Neutrophil (primary cell): ENCODE data around the gene NYAP1.

Source experiments
- H3K27ac ChIP-seq: fragments of 200-600 bp; sonication (generic); 2 replicates; pipeline ENCODE4 v1.5.1; 2016; ENCODE audit warnings: mild to moderate bottlenecking, moderate library complexity
- H3K27me3 ChIP-seq: fragments of 200-600 bp; sonication (generic); 2 replicates; pipeline ENCODE4 v1.6.0; 2016; ENCODE audit warnings: mild to moderate bottlenecking
- H3K36me3 ChIP-seq: fragments of 200-600 bp; sonication (generic); 2 replicates; pipeline ENCODE4 v1.5.1; 2017
- H3K4me1 ChIP-seq, 2 experiments: fragments of 200-600 bp in 1 of 2; sonication (generic) in 1 of 2; 1 replicate in 1 of 2; 2 replicates in 1 of 2; pipeline versions ENCODE4 v1.5.1 to v1.6.1; 2013 to 2016; ENCODE audit warnings: low read depth in 1 of 2, low read length in 1 of 2, mild to moderate bottlenecking in 1 of 2, moderate library complexity in 1 of 2; ENCODE audit not compliant: control insufficient read depth in 1 of 2, insufficient read depth in 1 of 2
- H3K4me3 ChIP-seq, 2 experiments: fragments of 200-600 bp in 1 of 2; sonication (generic) in 1 of 2; 1 replicate in 1 of 2; 2 replicates in 1 of 2; pipeline ENCODE4 v1.5.1; 2013 to 2016; ENCODE audit warnings: low read depth in 1 of 2, low read length in 1 of 2, mild to moderate bottlenecking in 1 of 2, moderate library complexity in 1 of 2
- H3K9me3 ChIP-seq: fragments of 200-600 bp; sonication (generic); 2 replicates; pipeline ENCODE4 v1.5.1; 2016
- TF ChIP-seq, protein P1 (sequence below): fragments of 200-600 bp; sonication (generic); IDR thresholded peaks from 2 replicates; pipeline ENCODE4 v1.5.1; 2016; ENCODE audit warnings: antibody characterized with exemption

Gene NYAP1

DNA sequence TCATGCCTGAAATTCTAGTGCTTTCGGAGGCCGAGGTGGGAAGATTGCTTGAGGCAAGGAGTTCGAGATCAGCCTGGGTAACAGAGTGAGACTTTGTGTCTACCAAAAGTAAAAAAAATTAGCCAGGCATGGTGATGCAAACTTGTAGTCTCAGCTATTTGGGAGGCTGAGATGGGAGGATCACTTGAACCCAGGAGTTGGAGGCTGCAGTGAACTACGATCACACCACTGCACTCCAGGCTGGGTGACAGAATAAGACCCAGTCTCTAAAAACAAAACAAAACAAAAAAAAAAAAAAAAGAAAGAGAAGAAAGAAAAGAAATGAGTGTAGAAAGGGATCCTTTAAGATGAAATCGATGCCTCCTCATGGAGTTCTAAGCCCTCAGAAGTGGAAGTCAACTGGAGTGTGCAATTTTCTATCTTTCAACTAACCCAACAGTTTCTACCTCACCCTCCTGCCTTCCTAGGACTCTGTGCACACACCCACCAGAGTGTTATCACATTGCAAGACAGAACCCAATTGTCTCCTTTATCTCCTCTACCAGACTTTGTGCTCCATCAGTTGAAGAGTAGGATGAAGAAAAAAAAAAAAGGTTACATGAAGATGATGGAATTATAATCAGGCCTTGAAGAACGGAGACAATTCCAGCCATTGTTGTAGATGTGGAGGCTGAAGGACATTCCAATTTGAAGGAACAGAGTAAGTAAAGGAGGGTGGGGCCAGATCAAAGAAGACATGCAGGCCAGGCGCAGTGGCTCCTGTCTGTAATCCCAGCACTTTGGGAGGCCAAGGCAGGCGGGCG lies 26.9 kb downstream of the NYAP1 start:
- Histone ChIP-seq H3K4me1 (no peaks in the 10 kb centered on the region), H3K9me3 (no peaks in the 10 kb centered on the region), H3K27me3 (peaks cover 4% of the 10 kb centered on the region), H3K36me3 (no peaks in the 10 kb centered on the region), H3K4me3 (no peak overlapping the region), H3K27ac (no peak overlapping the region)
- TF ChIP-seq, protein P1, sequence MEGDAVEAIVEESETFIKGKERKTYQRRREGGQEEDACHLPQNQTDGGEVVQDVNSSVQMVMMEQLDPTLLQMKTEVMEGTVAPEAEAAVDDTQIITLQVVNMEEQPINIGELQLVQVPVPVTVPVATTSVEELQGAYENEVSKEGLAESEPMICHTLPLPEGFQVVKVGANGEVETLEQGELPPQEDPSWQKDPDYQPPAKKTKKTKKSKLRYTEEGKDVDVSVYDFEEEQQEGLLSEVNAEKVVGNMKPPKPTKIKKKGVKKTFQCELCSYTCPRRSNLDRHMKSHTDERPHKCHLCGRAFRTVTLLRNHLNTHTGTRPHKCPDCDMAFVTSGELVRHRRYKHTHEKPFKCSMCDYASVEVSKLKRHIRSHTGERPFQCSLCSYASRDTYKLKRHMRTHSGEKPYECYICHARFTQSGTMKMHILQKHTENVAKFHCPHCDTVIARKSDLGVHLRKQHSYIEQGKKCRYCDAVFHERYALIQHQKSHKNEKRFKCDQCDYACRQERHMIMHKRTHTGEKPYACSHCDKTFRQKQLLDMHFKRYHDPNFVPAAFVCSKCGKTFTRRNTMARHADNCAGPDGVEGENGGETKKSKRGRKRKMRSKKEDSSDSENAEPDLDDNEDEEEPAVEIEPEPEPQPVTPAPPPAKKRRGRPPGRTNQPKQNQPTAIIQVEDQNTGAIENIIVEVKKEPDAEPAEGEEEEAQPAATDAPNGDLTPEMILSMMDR = no peak

DNA sequence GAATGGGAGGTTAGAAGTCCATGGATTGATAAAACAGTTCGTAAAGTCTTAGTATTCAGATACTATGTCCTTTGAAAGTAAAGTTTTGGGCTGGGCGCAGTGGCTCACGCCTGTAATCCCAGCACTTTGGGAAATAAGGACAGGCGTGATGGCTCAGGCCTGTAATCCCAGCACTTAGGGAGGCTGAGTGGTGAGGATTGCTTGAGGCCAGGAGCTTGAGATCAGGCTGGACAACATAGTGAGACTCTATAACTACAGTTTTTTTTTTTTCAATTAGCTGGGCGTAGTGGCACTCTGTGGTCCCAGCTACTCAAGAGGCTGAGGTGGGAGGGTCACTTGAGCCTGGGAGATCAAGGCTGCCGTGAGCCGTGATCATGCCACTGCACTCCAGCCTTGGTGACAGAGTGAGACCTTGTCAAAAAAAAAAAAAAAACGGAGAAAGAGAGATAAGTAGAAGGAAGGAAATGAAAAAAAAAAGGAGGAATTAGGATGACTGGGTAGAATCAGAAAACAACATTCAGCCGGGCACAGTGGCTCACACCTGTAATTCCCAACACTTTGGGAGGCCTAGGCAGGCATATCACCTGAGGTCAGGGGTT lies 29.6 kb downstream of the NYAP1 start:
- H3K36me3 ChIP-seq = no peaks in the 10 kb centered on the region
- H3K27me3 ChIP-seq = no peaks in the 10 kb centered on the region
- TF ChIP-seq, protein P1 = no peak

DNA sequence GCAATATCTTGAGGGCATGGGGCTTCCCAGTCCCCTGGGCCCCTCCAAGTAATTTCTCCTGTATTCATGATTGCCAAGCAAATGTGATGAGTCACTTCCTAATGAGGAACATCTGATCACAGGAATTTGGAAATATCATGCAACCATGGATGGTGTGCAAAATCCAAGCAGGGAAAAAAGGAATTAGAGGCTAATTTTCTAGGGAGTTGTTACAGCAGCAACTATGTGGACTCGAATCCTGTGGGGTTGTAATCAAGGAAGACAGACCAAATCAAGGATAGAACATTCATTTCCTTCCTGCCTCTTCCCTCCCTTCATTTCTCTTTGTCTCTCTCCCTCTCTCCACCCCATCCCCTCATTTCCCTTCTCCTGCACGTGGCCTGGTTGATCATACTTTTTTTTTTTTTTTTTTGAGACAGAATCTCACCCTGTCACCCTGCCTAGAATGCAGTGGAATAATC lies 31.4 kb downstream of the NYAP1 start:
- Histone ChIP-seq H3K36me3 (no peaks in the 10 kb centered on the region), H3K27ac (no peak overlapping the region), H3K4me3 (no peak overlapping the region), H3K27me3 (no peaks in the 10 kb centered on the region), H3K4me1 (no peaks in the 10 kb centered on the region), H3K9me3 (no peaks in the 10 kb centered on the region)
- TF ChIP-seq, protein P1 = no peak

More for the DNA sequence above, 29.6 kb downstream of the NYAP1 start:
- Histone ChIP-seq H3K4me3 (no peak overlapping the region), H3K27ac (no peak overlapping the region), H3K9me3 (no peaks in the 10 kb centered on the region), H3K4me1 (no peaks in the 10 kb centered on the region)

DNA sequence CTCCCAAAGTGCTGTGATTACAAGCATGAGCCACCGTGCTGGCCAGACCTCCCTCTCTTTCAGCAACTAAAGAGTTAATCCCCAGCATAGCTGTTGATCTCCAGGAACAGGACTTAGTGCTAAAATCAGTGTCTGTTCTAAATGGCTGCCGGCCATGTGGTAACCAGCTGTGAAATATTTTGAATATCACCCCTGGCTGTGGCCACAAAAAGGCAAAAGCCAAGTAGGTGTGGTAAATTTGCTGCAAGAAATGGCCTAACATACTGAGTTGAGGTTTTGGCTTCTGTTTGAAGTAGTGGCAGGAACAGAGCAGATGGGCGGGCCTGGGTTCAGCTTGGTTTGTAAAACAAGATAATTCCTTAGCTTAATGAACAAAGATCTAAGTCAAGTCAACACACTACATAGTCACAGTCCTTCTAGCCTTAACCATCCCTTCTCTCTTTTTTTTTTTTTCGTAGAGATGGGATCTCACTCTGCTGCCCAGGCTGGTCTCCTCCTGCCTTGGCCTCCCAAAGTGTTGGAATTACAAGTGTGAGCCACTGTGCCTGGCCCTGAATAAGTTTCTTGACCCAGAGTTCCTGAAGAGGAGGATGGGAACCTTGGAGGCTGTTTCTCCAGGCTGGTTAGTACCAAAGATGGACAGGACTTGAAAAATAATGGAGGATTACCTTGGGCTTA lies 32.5 kb downstream of the NYAP1 start:
- TF ChIP-seq, protein P1 = no peak
- no peaks in the 10 kb centered on the region for H3K4me1 ChIP-seq
- H3K27ac ChIP-seq = no peak overlapping the region
- no peaks in the 10 kb centered on the region for H3K9me3 ChIP-seq
- no peak overlapping the region for H3K4me3 ChIP-seq
- H3K27me3 ChIP-seq = no peaks in the 10 kb centered on the region
- H3K36me3 ChIP-seq = no peaks in the 10 kb centered on the region

DNA sequence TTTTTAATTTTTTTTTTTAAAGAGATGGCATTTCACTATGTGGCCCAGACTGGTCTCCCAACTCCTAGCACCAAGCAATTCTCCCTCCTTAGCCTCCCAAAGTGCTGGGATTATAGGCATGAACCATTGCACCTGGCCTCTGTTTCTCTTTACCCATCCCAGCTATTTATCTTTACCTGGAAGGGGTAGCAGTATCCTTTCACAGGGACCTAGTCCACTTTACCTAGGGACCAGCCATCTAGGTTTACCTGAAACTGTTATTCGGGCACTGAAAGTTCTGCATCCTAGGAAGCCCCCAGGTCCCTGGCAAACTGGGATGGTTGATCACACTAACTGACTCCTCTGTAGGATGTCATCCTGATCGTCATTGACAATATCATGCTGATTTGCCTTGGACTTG lies 33.6 kb downstream of the NYAP1 start:
- TF ChIP-seq, protein P1 = no peak
- H3K4me1 ChIP-seq = no peaks in the 10 kb centered on the region
- H3K36me3 ChIP-seq = no peaks in the 10 kb centered on the region
- H3K27me3 ChIP-seq = no peaks in the 10 kb centered on the region
- H3K27ac ChIP-seq = no peak overlapping the region
- no peak overlapping the region for H3K4me3 ChIP-seq
- no peaks in the 10 kb centered on the region for H3K9me3 ChIP-seq
